SJCRH30 (cell line): Measurements from ENCODE around the gene NELFB. TPM values are rescaled to one million over a fixed set of nuclear protein-coding genes. Genes with fewer than 3 reads are reported as not detected.

Experiments
- DNase-seq, 2 experiments: peaks; one replicate each; pipeline ENCODE4 v3.0.0-alpha.2; 2015 to 2020
- H3K27ac ChIP-seq: fragments of 250-450 bp; sonication (Bioruptor Pico); 2 replicates; pipeline ENCODE4 v1.5.1; 2020; ENCODE audit warnings: mild to moderate bottlenecking, moderate library complexity
- H3K27me3 ChIP-seq: fragments of 250-450 bp; sonication (Bioruptor Pico); 2 replicates; pipeline ENCODE4 v1.5.1; 2020; ENCODE audit warnings: mild to moderate bottlenecking, moderate library complexity
- H3K36me3 ChIP-seq: fragments of 250-450 bp; sonication (Bioruptor Pico); 2 replicates; pipeline ENCODE4 v1.5.1; 2020; ENCODE audit warnings: mild to moderate bottlenecking, moderate library complexity
- H3K4me1 ChIP-seq: fragments of 250-450 bp; sonication (Bioruptor Pico); 2 replicates; pipeline ENCODE4 v1.5.1; 2020; ENCODE audit warnings: mild to moderate bottlenecking, moderate library complexity
- H3K4me3 ChIP-seq: fragments of 250-450 bp; sonication (Bioruptor Pico); 2 replicates; pipeline ENCODE4 v1.5.1; 2020; ENCODE audit warnings: mild to moderate bottlenecking, moderate library complexity
- H3K9me3 ChIP-seq: fragments of 250-450 bp; sonication (Bioruptor Pico); replicated peaks from 2 replicates; pipeline ENCODE4 v1.5.1; 2020; ENCODE audit warnings: mild to moderate bottlenecking, moderate library complexity
- total RNA-seq: library from RNA; depleted of rRNA; stranded (reverse); fragments of >200 nt; shearing (Covaris generic); gene quantifications from 2 replicates; pipeline ENCODE4 v1.2.3, GENCODE V29; 2014

NELFB gene
- total RNA-seq, 1 experiment from 2014 or later = 65.5 TPM

DNA sequence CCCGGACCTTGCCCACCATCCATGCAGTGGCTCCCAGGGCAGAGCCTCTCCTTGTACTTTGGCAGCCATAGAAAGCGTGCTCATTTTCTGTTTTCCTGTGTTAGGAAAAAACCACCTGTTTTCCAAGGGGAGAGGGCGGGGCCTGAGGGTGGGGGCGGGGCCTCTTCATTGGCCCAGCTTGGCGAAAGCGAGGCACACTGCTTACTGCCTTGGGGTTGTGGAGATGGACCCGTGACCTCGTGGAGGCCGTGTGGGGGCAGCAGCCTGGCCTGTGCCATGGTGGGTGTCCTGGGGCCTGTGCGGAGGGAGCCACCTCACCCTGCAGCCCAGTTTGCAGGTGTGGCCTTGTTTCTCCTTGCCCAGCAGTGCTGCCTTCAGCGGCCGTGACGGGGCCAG is 18.0 kb downstream of the NELFB start:
- no peak overlapping the region for H3K27ac ChIP-seq
- H3K27me3 ChIP-seq = no peaks in the 10 kb centered on the region
- H3K9me3 ChIP-seq = no peaks in the 10 kb centered on the region
- H3K4me1 ChIP-seq = peaks cover 23% of the 10 kb centered on the region
- DNase-seq = no peak
- H3K4me3 ChIP-seq = no peak overlapping the region
- H3K36me3 ChIP-seq = peaks cover 16% of the 10 kb centered on the region

DNA sequence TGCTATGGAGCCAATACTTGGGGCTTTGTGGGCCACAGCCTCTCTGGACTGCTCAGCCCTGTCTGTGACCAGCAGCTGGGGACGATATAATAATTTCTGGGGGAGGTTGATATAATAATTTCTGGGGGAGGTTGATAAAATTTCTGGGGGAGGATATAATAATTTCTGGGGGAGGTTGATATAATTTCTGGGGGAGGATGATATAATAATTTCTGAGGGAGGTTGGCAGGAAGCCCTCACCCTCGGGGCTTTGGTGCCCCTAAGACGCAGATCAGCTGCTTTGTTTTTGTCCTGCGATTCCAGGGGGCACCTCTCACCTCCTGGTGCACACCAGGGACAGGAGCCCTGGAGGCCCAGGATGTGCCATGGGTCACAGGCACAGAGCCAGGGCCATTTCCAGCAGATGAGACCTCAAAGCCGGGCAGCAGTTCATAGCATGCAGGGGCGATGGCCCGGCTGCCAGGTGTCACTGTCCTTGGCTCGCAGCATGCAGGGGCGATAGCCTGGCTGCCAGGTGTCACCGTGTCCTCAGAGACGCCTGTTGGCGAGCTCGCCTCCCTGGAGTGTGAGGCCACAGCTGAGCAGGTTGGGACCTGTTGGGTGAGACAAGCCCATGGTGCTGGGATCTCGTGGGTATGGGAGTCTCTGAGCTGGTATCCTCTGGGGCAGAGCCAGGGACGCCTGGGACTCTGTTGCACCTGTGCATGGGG is 18.6 kb downstream of the NELFB start:
- Histone ChIP-seq H3K4me1 (peaks cover 23% of the 10 kb centered on the region), H3K4me3 (no peak overlapping the region), H3K36me3 (peaks cover 15% of the 10 kb centered on the region), H3K27me3 (no peaks in the 10 kb centered on the region), H3K9me3 (no peaks in the 10 kb centered on the region), H3K27ac (no peak overlapping the region)
- DNase-seq = peak in 1 of 2 experiments; percentile 2

DNA sequence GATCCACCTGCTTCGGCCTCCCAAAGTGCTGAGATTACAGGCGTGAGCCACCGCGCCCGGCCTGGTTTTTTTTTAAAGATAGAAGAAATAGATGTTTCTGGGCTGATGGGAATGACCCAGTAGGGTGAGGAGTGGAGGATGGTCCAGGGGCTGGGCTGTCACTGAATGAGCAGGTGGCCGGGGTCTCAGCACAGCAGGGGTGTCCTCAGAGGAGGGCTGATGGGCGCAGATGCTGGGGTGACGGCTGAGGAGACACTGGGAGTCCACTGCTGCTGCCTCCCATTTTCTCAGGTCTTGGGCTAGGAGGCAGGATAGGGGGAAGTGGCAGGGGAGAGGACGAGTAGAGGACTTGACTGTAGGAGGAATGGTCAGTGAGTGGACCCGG is 20.1 kb downstream of the NELFB start:
- DNase-seq = no peak
- Histone ChIP-seq H3K27ac (no peak overlapping the region), H3K4me3 (no peak overlapping the region), H3K9me3 (no peaks in the 10 kb centered on the region), H3K27me3 (no peaks in the 10 kb centered on the region), H3K4me1 (peaks cover 23% of the 10 kb centered on the region), H3K36me3 (peaks cover 10% of the 10 kb centered on the region)

DNA sequence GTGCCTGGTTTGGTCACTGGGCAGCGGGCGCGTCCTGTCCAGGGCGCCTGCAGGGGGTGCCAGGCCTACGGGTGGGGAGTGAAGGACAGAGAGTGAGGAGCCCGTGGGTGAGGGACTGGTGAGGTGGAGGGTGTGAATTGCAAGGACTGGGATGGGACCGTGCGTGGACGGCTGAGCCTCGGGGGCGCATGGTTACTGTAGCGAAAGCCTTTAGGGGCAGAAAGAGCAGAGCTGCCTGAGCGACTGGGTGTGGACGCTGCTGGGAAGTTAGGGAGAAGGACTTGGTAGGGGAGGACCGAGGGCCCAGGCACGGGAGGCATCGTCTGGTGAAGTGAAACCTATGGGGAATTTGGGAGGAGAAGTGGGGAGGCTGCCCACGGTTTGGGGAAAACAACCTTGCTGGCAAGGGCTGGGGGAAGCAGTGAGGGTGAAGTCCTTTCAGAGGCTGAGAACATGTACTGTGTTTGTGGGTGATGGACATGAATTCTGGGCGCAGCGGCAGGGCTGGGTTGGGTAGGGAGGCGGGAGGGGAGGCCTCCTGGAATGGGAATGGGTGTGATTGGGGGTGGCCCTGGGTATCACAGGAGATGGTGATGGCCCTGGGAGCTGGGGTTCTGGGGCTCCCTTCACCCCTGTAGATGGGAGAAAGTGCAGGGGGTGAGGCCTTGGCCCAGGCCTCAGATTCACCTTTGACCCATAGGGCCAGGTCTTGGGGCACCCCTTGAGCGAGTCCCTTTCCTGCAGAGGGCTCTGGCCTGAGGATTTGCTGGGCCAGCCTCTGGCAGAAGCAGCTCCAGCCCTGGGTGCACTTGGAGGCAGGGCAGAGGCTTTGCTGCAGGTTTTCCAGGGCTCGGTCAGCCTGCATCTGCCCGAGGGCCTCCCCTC is 20.7 kb downstream of the NELFB start:
- Histone ChIP-seq H3K4me1 (peaks cover 23% of the 10 kb centered on the region), H3K27me3 (no peaks in the 10 kb centered on the region), H3K4me3 (no peak overlapping the region), H3K36me3 (peaks cover 10% of the 10 kb centered on the region), H3K27ac (peak overlapping the region; percentile 95), H3K9me3 (no peaks in the 10 kb centered on the region)
- DNase-seq = peak in 1 of 2 experiments; percentile 15

- Histone ChIP-seq H3K4me3 (peak overlapping the region; percentile 45), H3K27ac (peak overlapping the region; percentile 95)
These were observed 21.6 kb downstream of the NELFB start for GRCh38 chr9:137276473-137277328.

GRCh38 chr9:137277329-137278041 is 22.4 kb downstream of the NELFB start, which contains the start of gene TOR4A:
TSS of gene TOR4A (plus strand) at chr9:137277726. CDS start at chr9:137278690, 964 bp downstream.
- H3K4me3 ChIP-seq = peak within 1 kb of the TSS; percentile 45
- H3K9me3 ChIP-seq = no peaks in the 10 kb centered on the region
- H3K27me3 ChIP-seq = no peaks in the 10 kb centered on the region
- peak; percentile 91 to 96 for DNase-seq
- peak within 1 kb of the TSS; percentile 95 for H3K27ac ChIP-seq
- peaks cover 4% of the 10 kb centered on the region; the same call in 1 of the 2 replicates for H3K36me3 ChIP-seq
- H3K4me1 ChIP-seq = peaks cover 30% of the 10 kb centered on the region

More at GRCh38 chr9:137276473-137277328, 21.6 kb downstream of the NELFB start:
- peaks cover 23% of the 10 kb centered on the region for H3K4me1 ChIP-seq
- no peaks in the 10 kb centered on the region for H3K9me3 ChIP-seq
- H3K27me3 ChIP-seq = no peaks in the 10 kb centered on the region
- H3K36me3 ChIP-seq = peaks cover 10% of the 10 kb centered on the region
- peak; percentile 87 to 90 for DNase-seq

GRCh38 chr9:137278061-137278701 is 23.1 kb downstream of the NELFB start:
- Histone ChIP-seq H3K36me3 (0 out of 2 replicates have a peak, but pooled peaks cover 2% of the 10 kb centered on the region), H3K27ac (peak overlapping the region; percentile 95), H3K4me1 (peaks cover 31% of the 10 kb centered on the region), H3K4me3 (peak overlapping the region; percentile 45), H3K9me3 (no peaks in the 10 kb centered on the region), H3K27me3 (no peaks in the 10 kb centered on the region)
- DNase-seq = peak in 1 of 2 experiments; percentile 7

DNA sequence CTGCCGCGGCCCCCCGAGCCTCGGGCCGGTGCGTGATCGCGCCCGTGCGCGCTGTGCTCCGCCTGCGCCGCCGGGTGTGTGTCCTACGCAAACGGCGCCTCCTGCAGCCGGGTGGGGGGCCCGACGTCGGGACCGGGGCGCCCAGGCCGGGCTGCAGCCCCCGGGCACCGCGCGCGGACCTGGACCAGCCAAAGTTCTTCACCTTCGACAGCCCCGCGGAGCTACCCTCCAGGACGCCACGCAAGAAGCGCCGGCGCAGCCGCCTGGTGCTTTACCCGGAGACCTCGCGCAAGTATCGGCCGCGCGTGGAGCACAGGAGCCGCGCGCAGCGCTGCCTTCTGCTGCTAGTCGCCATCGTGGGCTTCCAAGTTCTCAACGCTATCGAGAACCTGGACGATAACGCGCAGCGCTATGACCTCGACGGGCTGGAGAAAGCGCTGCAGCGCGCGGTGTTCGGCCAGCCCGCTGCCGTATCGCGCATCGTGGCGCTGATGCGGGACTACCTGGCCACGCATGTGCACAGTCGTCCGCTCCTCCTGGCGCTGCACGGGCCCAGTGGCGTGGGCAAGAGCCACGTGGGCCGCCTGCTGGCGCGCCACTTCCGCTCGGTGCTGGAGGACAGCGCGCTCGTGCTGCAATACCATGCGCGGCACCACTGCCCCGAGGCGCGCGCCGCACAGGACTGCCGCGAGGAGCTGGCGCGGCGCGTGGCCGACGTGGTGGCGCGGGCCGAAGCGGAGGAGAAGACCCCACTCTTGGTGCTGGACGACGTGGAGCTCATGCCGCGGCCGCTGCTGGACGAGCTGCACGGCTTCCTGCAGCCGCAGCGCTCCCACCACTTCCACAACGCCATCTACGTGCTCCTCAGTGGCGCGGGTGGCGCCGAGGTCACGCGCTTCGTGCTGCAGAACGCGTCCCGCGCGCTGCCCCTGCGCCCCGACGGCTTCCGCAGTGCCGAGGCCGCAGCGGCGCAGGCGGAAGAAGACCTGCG is 23.9 kb downstream of the NELFB start:
- no peaks in the 10 kb centered on the region for H3K36me3 ChIP-seq
- no peaks in the 10 kb centered on the region for H3K27me3 ChIP-seq
- H3K4me3 ChIP-seq = no peak overlapping the region
- DNase-seq = no peak
- no peak overlapping the region for H3K27ac ChIP-seq
- H3K9me3 ChIP-seq = no peaks in the 10 kb centered on the region
- peaks cover 31% of the 10 kb centered on the region for H3K4me1 ChIP-seq

GRCh38 chr9:137279741-137280473 is 24.8 kb downstream of the NELFB start:
- H3K9me3 ChIP-seq = no peaks in the 10 kb centered on the region
- no peaks in the 10 kb centered on the region for H3K27me3 ChIP-seq
- no peak overlapping the region for H3K4me3 ChIP-seq
- peaks cover 31% of the 10 kb centered on the region for H3K4me1 ChIP-seq
- DNase-seq = peak in 1 of 2 experiments; percentile 4
- no peak overlapping the region for H3K27ac ChIP-seq
- H3K36me3 ChIP-seq = no peaks in the 10 kb centered on the region

GRCh38 chr9:137280474-137281344 is 25.6 kb downstream of the NELFB start:
- Histone ChIP-seq H3K27me3 (no peaks in the 10 kb centered on the region), H3K9me3 (no peaks in the 10 kb centered on the region), H3K27ac (no peak overlapping the region), H3K4me3 (no peak overlapping the region), H3K4me1 (peaks cover 31% of the 10 kb centered on the region), H3K36me3 (no peaks in the 10 kb centered on the region)
- peak in 1 of 2 experiments; percentile 4 for DNase-seq

GRCh38 chr9:137281345-137282116 is 26.4 kb downstream of the NELFB start:
- H3K27me3 ChIP-seq = no peaks in the 10 kb centered on the region
- H3K9me3 ChIP-seq = no peaks in the 10 kb centered on the region
- no peak overlapping the region for H3K4me3 ChIP-seq
- no peaks in the 10 kb centered on the region for H3K36me3 ChIP-seq
- H3K4me1 ChIP-seq = peaks cover 23% of the 10 kb centered on the region
- peak in 1 of 2 experiments; percentile 4 for DNase-seq
- H3K27ac ChIP-seq = no peak overlapping the region
